GM10248 (cell line): Measurements from ENCODE around the gene ARHGEF1.

ENCODE experiments used
- CTCF ChIA-PET: fragments of 300-600 bp; sonication (Branson Sonifier 250); formaldehyde crosslinking; extraction: SDS; loops from one replicate; lab custom pipeline; 2021; ENCODE audit warnings: antibody characterized with exemption; lab: Yijun Ruan, JAX
- POLR2A ChIA-PET: fragments of 350-650 bp; sonication (Branson Sonifier 250); formaldehyde crosslinking; extraction: SDS; loops from one replicate; lab custom pipeline; 2020; ENCODE audit warnings: antibody characterized with exemption; lab: Yijun Ruan, JAX
- DNase-seq: peaks from one replicate; pipeline ENCODE4 v3.0.0; 2012; ENCODE audit errors: extremely low spot score
- TF ChIP-seq, protein P1 (sequence below): IDR thresholded peaks from 2 replicates; pipeline ENCODE4 v1.5.1; 2012; ENCODE audit warnings: mild to moderate bottlenecking, low read depth; ENCODE audit errors: extremely low read depth, missing control alignments, control extremely low read depth

The ARHGEF1 gene

DNA sequence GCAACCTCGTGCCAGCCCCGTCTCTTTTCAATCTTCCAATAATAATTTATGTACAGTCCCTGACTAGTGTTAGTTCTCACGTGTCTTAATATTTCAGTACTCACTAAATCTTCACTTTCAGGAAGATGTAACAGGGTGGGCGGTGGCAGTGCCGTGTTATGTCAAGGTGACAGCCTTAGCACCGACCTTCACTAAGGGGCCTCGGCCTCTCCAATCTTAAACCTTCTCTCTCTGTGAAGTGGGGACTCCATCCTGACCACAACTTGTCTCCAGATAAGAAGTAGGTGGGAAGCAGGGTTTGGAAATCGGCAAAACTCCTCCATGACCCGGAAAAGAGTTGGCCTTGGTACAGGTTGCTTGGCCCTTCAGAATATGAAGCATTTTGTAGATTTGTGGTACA is 21.1 kb upstream of the ARHGEF1 start:
- CTCF ChIA-PET: interaction anchor here (1.3 to 4.2 kb wide), 4 partner anchors 9 to 96 kb away, joined by 3 to 31 read pairs (median 16); no protein-coding TSS in a partner anchor
- POLR2A ChIA-PET: interaction anchor here (2.6 kb wide), 1 partner anchor 11 kb away, joined by 10 read pairs; no protein-coding TSS in a partner anchor
- TF ChIP-seq, protein P1, sequence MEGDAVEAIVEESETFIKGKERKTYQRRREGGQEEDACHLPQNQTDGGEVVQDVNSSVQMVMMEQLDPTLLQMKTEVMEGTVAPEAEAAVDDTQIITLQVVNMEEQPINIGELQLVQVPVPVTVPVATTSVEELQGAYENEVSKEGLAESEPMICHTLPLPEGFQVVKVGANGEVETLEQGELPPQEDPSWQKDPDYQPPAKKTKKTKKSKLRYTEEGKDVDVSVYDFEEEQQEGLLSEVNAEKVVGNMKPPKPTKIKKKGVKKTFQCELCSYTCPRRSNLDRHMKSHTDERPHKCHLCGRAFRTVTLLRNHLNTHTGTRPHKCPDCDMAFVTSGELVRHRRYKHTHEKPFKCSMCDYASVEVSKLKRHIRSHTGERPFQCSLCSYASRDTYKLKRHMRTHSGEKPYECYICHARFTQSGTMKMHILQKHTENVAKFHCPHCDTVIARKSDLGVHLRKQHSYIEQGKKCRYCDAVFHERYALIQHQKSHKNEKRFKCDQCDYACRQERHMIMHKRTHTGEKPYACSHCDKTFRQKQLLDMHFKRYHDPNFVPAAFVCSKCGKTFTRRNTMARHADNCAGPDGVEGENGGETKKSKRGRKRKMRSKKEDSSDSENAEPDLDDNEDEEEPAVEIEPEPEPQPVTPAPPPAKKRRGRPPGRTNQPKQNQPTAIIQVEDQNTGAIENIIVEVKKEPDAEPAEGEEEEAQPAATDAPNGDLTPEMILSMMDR: no peak
- DNase-seq: no peak

DNA sequence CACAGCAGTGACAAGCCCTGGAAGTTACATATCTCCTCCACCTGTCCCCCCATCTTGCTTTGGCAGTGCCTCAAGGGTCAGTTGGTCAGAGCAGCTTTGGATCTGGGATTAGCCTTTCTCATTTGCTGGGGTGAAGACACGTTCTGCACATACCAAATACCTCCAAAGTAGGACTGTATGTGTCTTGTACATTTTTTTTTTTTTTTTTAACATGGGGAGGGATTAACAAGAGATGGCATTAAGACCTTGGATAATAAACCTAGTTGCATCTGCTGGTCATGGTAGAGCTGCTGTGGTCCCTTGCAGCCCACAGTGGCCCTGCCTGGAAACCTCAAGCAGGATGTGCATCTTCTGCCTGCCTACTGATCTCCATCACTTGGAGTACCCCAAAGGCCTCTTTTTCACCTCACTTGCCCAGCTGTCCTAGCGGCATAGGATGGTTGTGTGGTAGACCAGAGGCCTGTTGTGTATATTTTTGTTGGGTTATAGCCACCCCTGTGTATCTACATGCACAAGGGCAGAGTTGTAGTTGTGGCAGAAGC is 20.5 kb upstream of the ARHGEF1 start:
- ChIA-PET POLR2A (interaction anchor here (1.6 to 2.6 kb wide), 2 partner anchors 10 to 13 kb away, joined by 6 to 10 read pairs; no protein-coding TSS in a partner anchor), CTCF (interaction anchor here (0.8 to 7.3 kb wide), 5 partner anchors 10 to 95 kb away, joined by 3 to 33 read pairs (median 5); no protein-coding TSS in a partner anchor)
- TF ChIP-seq, protein P1: no peak
- no peak for DNase-seq

DNA sequence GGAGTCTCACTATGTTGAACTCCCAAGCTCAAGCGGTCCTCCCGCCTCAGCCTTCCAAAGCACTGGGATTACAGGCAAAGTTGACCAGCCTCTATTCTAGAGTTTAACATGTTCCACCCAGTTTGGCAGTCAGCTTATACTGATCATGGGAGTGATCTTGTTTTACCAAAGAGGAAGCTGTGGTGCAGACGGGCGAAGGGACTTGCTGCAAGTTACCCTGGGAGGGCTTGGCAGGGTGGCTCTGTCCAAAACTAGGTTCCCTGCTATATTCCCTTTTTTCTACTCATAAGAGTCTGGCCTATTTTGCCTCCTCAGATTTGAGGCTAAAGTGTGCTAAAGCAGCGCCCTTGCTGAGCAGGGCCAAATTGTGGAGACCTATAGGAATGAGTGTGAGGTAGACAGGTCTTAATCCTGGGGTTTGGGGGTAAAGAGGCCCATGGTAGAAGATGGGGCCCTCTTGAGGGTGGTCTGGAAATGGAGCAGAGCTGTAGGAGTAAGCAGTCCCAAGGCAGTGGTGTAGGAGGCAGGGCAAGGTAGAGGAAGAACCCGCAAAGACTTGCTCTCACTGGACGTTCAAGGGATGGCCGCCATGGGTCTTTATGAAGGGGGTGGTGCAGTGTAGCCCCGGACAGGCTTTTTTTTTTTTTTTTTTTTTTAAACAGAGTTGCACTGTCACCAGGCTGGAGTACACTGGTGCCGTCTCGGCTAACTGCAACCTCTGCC is 19.6 kb upstream of the ARHGEF1 start:
- POLR2A ChIA-PET: interaction anchor here (0.6 to 2.6 kb wide), 3 partner anchors 10 to 619 kb away, joined by 6 to 10 read pairs (median 7); no protein-coding TSS in a partner anchor
- TF ChIP-seq, protein P1: no peak
- DNase-seq: no peak
- CTCF ChIA-PET: interaction anchor here (0.6 to 7.3 kb wide), 6 partner anchors 10 to 94 kb away, joined by 3 to 33 read pairs (median 4); no protein-coding TSS in a partner anchor

DNA sequence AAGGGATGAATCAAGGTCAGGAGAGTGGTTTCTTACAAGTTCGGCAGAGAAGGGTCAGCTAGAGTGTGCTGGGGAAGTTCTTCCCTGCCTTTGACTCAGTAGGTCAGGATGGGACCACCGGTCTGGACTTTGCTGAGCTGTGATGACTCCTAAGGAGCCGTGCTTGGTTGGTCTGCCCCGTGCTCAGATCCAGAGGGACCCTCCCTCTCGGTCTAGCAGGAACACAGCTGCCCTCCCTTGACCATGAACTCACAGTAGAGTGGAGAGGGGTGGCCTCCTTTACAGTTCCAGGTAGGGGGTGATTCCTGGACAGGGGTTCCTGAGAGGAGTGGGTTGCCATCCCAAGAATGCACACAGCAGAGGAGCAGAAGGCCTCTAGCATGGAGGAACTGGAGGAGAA is 18.6 kb upstream of the ARHGEF1 start:
- DNase-seq: no peak
- ChIA-PET CTCF (interaction anchor here (4.2 to 7.3 kb wide), 2 partner anchors 9 to 87 kb away, joined by 27 to 33 read pairs; no protein-coding TSS in a partner anchor), POLR2A (interaction anchor here (1.2 to 2.6 kb wide), 5 partner anchors 9 to 81 kb away, joined by 4 to 10 read pairs (median 6); no protein-coding TSS in a partner anchor)
- TF ChIP-seq, protein P1: no peak

DNA sequence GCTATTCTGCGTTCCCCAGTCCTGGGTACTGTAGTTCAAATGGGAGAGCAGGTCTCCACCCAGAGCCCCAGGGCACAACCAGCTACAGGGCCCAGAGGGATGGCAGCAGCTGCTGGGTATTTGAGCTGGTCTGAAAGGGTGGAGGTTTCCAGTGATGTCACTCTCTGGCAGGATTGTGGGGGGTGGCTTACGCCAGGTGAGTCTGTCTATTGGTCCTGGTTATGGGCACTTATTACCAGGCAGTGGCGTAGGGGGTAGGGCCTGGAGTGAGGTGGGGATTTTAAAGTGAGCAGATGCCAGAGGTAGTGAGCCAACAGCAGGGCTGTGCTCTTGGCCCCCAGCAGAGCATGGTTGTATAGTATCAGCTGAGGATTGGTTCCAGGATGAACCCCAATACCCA is 16.7 kb upstream of the ARHGEF1 start:
- ChIA-PET POLR2A (interaction anchor here (0.7 to 2.5 kb wide), 3 partner anchors 11 to 1191 kb away, joined by 3 to 11 read pairs (median 6); partner anchors contain the start of gene CD79A), CTCF (interaction anchor here (1.1 to 7.3 kb wide), 2 partner anchors 68 to 86 kb away, joined by 3 to 33 read pairs; no protein-coding TSS in a partner anchor)
- TF ChIP-seq, protein P1: no peak
- no peak for DNase-seq
